Putamen (tissue), 1 donor: ENCODE data around the gene TNFRSF25.

Experiments used
- DNase-seq: peaks from one replicate; pipeline ENCODE4 v3.0.0-alpha.2; 2016; ENCODE audit warnings: low spot score

TNFRSF25 gene

GRCh38 chr1:6466023-6466422, at the start of gene TNFRSF25:
TNFRSF25 (minus strand) TSS chr1:6466173; CDS start chr1:6466107, 66 bp downstream.
- no peak for DNase-seq

GRCh38 chr1:6515771-6516170, 49.8 kb upstream of the TNFRSF25 start:
- DNase-seq, result no peak

- no peak for DNase-seq
These were observed 47.4 kb upstream of the TNFRSF25 start for GRCh38 chr1:6513320-6513801.

GRCh38 chr1:6512908-6513280, 46.9 kb upstream of the TNFRSF25 start:
- no peak for DNase-seq

- DNase-seq, result no peak
These were observed 46.4 kb upstream of the TNFRSF25 start for GRCh38 chr1:6512245-6512907.

- no peak for DNase-seq
These were observed 45.7 kb upstream of the TNFRSF25 start for GRCh38 chr1:6511561-6512244.

- no peak for DNase-seq
These were observed 45.1 kb upstream of the TNFRSF25 start for GRCh38 chr1:6511056-6511455.

- no peak for DNase-seq
These were observed 44.5 kb upstream of the TNFRSF25 start for GRCh38 chr1:6510493-6510892.

GRCh38 chr1:6509919-6510291, 43.9 kb upstream of the TNFRSF25 start:
- DNase-seq, result no peak

GRCh38 chr1:6509220-6509918, 43.4 kb upstream of the TNFRSF25 start:
- DNase-seq, result no peak

- no peak for DNase-seq
These were observed 42.8 kb upstream of the TNFRSF25 start for GRCh38 chr1:6508816-6509189.

- no peak for DNase-seq
These were observed 42.3 kb upstream of the TNFRSF25 start for GRCh38 chr1:6508154-6508815.

- DNase-seq, result no peak
These were observed 41.5 kb upstream of the TNFRSF25 start for GRCh38 chr1:6507461-6507911.

GRCh38 chr1:6507037-6507428, 41.1 kb upstream of the TNFRSF25 start:
- DNase-seq, result no peak

- DNase-seq, result no peak
These were observed 40.5 kb upstream of the TNFRSF25 start for GRCh38 chr1:6506210-6507036.

- no peak for DNase-seq
These were observed 39.6 kb upstream of the TNFRSF25 start for GRCh38 chr1:6505367-6506209.

GRCh38 chr1:6504887-6505286, 38.9 kb upstream of the TNFRSF25 start:
- DNase-seq, result no peak

GRCh38 chr1:6503884-6504602, 38.1 kb upstream of the TNFRSF25 start:
- no peak for DNase-seq

- no peak for DNase-seq
These were observed 36.3 kb upstream of the TNFRSF25 start for GRCh38 chr1:6502000-6502891.
